IgD-negative memory B cell (primary cell): ENCODE data around the gene NUB1. TPM values are rescaled to one million over a fixed set of nuclear protein-coding genes. Genes with fewer than 3 reads are reported as not detected.

Experiments used
- H3K27ac Mint-ChIP-seq, 3 donors: one replicate each; pipeline ENCODE4 v1.8.0; 2020 to 2022; ENCODE audit warnings: mild to moderate bottlenecking in 3 of 3, mixed read lengths in 3 of 3, moderate library complexity in 1 of 3
- H3K27me3 Mint-ChIP-seq: one replicate; pipeline ENCODE4 v1.8.0; 2021; ENCODE audit warnings: mixed read lengths
- H3K36me3 Mint-ChIP-seq: one replicate; pipeline ENCODE4 v1.8.0; 2020; ENCODE audit warnings: mild to moderate bottlenecking, mixed read lengths
- H3K4me1 Mint-ChIP-seq, 3 donors: one replicate each; pipeline ENCODE4 v1.8.0; 2020 to 2022; ENCODE audit warnings: mixed read lengths in 3 of 3, mild to moderate bottlenecking in 1 of 3
- H3K4me3 Mint-ChIP-seq, 4 donors: one replicate each; pipeline ENCODE4 v1.8.0; 2020 to 2022; ENCODE audit warnings: mild to moderate bottlenecking in 4 of 4, mixed read lengths in 4 of 4, moderate library complexity in 3 of 4
- H3K9me3 Mint-ChIP-seq, 3 donors: one replicate each; pipeline ENCODE4 v1.8.0; 2020 to 2021; ENCODE audit warnings: mixed read lengths in 3 of 3, mild to moderate bottlenecking in 1 of 3
- polyA plus RNA-seq: library from polyadenylated mRNA; unstranded; fragments of 300-500 nt; fragmentation: Illumina TruSeq; gene quantifications from one replicate; pipeline ENCODE4 v1.2.3, GENCODE V29; 2021

The NUB1 gene
- polyA plus RNA-seq, 1 donor from 2014 or later = 82.8 TPM

DNA sequence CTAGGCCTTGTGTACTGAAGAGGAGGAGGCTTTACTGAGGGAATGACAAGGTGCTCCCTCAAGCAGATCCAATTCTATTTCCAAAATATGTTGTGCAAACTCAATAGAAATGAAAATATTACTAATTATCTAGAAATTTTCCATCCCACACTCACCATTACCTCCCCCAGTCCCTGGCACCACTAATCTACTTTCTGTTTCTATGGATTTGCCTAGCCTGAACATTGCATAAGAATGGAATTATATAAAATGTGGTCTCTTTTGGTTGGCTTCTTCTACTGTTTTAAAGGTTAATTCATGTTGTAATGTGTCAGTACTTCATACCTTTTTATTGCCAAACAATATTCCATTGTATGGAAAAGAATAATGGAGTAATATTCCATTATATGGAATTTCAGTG is 18.7 kb upstream of the NUB1 start:
- no peak overlapping the region for H3K27ac Mint-ChIP-seq
- H3K27me3 Mint-ChIP-seq = peaks cover 1% of the 10 kb centered on the region
- H3K4me1 Mint-ChIP-seq = no peaks in the 10 kb centered on the region
- H3K9me3 Mint-ChIP-seq = peaks cover 2 to 13% (median 13%) of the 10 kb centered on the region in 3 donors
- peaks cover 2% of the 10 kb centered on the region for H3K36me3 Mint-ChIP-seq
- peak overlapping the region in 1 of 4 donors; percentile 1 for H3K4me3 Mint-ChIP-seq

DNA sequence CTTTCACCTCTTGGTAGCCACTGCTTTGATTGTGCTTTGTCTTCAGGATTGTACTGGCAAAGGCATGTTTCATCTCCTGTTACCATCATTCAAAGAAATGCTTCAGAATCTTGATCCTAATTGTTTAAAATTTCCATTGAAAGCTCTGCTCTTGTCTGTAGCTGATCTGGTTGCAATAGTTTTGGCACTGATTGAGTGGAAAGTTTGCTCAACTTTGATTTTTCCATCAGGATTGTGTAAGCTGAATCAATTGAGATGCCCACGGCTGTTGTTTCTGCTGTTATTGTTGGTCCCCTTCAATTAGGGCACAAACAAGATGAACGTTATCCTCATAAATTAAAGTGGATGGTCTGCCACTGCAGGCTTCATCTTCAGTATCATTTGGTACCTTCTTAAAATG is 14.6 kb upstream of the NUB1 start:
- no peak overlapping the region for H3K4me3 Mint-ChIP-seq
- H3K36me3 Mint-ChIP-seq = no peaks in the 10 kb centered on the region
- peaks cover 0 to 3% (median 0%) of the 10 kb centered on the region in 3 donors for H3K9me3 Mint-ChIP-seq
- H3K4me1 Mint-ChIP-seq = no peaks in the 10 kb centered on the region
- H3K27me3 Mint-ChIP-seq = peaks cover 1% of the 10 kb centered on the region
- H3K27ac Mint-ChIP-seq = no peak overlapping the region

DNA sequence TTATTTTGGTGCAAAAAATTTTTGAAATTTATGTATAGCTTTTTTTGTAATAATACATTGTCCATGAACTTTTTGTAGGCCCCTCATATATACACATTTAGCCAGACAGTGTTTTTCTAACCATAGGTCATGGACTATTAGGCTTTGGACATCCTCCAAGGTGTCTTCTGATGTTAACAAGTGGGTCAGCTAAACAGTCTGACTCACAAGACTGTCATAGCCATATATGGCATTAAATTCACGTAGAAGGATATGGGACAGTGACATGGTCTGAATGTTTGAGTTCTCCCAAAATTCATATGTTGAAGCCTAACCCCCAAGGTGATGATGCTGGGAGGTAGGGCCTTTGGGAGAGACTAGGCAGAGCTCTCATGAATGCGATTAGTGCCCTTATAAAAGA is 14.0 kb upstream of the NUB1 start:
- Mint-ChIP-seq H3K27ac (no peak overlapping the region), H3K4me1 (no peaks in the 10 kb centered on the region), H3K4me3 (no peak overlapping the region), H3K27me3 (peaks cover 1% of the 10 kb centered on the region), H3K36me3 (no peaks in the 10 kb centered on the region), H3K9me3 (peaks cover 0 to 3% (median 0%) of the 10 kb centered on the region in 3 donors)

DNA sequence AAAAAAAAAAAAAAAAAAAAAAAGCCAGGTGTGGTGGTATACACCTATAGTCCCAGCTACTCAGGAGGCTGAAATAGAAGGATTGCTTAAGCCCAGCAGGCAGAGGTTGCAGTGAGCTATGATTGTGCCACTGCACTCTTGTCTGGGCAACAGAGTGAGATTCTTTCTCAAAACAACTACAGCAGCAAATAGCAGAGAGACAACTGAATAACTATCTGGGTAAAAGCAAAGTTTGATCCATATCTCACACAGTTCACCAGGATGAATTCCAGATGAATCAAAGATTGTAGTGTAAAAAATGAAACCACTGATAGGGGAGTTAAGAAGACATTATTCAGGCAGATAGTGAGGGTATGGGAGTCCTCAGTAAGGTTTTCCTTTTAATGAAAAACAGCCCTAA is 11.4 kb upstream of the NUB1 start:
- no peaks in the 10 kb centered on the region for H3K27me3 Mint-ChIP-seq

DNA sequence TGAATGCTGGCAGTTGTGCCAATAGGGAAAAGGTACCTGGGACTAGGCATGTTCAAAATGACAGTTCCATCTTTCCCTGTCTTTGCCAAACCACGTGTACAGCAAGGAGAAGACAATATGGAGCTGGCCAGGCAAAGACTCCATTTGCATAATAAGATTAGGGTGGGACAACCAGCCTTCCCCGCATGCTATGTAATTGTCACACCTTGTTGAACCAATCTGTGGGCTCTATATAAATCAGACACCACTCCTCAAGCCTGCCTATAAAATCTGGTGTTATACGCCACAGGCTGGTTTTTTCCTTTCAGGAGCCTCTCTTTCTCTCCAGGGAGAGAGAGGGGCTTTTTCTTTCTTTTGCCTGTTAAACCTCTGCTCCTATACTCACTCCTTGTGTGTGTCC is 11.0 kb upstream of the NUB1 start:
- Mint-ChIP-seq H3K4me1 (peaks cover 0 to 2% (median 0%) of the 10 kb centered on the region in 3 donors), H3K27me3 (no peaks in the 10 kb centered on the region), H3K36me3 (no peaks in the 10 kb centered on the region), H3K9me3 (peaks cover 0 to 3% (median 0%) of the 10 kb centered on the region in 3 donors), H3K27ac (no peak overlapping the region), H3K4me3 (no peak overlapping the region)

More for the DNA sequence above, 11.4 kb upstream of the NUB1 start:
- peaks cover 0 to 3% (median 0%) of the 10 kb centered on the region in 3 donors for H3K9me3 Mint-ChIP-seq
- H3K4me3 Mint-ChIP-seq = no peak overlapping the region
- no peaks in the 10 kb centered on the region for H3K36me3 Mint-ChIP-seq
- H3K4me1 Mint-ChIP-seq = peaks cover 0 to 2% (median 0%) of the 10 kb centered on the region in 3 donors
- H3K27ac Mint-ChIP-seq = no peak overlapping the region

DNA sequence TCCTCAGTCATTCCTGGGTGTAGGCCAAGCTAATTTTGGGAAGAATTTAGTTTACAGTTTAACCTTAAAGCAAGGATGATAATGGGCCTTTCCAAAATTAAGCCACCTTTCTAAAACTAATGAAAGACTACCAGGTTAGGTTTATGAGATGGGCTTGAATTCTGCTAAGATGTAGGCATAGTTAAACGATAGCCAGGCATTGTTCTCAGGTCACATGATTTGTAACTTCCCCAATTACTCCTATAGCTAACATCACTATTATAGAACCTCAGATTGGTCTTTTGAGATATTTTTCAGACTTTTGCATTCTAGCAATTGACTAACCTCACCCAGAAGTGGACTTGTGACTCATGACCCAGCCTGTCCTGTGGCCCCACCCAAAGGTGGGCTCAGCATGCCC is 7.0 kb upstream of the NUB1 start:
- H3K27me3 Mint-ChIP-seq = no peaks in the 10 kb centered on the region
- no peaks in the 10 kb centered on the region for H3K36me3 Mint-ChIP-seq
- H3K9me3 Mint-ChIP-seq = peaks cover 0 to 4% (median 0%) of the 10 kb centered on the region in 3 donors
- H3K4me3 Mint-ChIP-seq = no peak overlapping the region
- peaks cover 2 to 11% (median 6%) of the 10 kb centered on the region in 3 donors for H3K4me1 Mint-ChIP-seq
- no peak overlapping the region for H3K27ac Mint-ChIP-seq

DNA sequence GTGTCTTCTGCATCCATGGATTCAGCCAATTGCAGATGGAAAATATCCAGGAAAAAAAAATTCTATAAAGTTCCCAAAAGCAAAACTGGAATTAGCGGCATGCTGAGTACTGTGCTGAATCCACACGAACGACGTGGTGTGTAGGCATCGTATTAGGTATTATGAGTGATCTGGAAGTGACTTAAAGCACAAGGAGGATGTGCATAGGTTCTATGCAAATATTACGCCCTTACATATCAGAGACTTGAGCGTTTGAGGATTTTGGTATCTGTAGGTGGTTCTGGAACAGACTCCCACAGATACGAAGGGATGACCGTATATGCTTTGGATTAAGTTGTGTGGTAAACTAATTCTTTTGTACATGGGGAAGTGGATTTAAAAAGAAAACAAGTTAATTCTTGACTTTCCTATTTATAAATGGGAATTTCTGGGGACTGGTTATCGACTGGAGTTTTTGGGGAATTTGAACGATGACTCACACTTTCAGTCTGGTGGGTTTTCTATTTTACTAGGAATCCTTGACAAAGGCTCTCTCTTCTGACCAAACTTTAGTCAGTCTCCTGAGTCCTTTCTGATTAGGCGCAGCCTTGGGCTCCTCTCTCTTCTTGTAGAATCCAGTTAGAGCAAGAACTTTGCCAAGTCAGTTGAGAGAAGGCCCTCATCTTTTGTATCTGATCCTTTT is 5.4 kb upstream of the NUB1 start:
- Mint-ChIP-seq H3K27me3 (no peaks in the 10 kb centered on the region), H3K27ac (no peak overlapping the region), H3K4me1 (peaks cover 16 to 24% (median 18%) of the 10 kb centered on the region in 3 donors), H3K9me3 (peaks cover 0 to 4% (median 0%) of the 10 kb centered on the region in 3 donors), H3K4me3 (no peak overlapping the region), H3K36me3 (no peaks in the 10 kb centered on the region)

DNA sequence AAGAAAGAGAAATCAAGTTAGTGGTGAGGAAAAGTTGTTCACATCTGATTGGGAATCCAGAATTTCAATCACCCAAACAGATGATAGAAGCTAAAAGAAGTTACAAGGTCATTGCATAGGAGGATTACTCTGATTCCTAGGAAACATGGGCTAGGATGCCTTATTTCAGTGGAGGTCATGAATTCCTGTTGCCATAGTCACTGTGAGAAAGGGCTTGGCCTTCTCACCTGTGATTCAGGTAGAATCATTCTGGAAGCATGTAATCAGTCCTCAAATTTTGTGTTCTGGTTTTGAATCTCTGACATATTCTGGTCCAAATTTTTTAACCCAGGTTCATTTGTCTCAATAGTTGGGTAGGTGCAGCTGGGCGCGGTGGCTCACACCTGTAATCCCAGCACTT is 4.3 kb upstream of the NUB1 start:
- no peaks in the 10 kb centered on the region for H3K27me3 Mint-ChIP-seq

DNA sequence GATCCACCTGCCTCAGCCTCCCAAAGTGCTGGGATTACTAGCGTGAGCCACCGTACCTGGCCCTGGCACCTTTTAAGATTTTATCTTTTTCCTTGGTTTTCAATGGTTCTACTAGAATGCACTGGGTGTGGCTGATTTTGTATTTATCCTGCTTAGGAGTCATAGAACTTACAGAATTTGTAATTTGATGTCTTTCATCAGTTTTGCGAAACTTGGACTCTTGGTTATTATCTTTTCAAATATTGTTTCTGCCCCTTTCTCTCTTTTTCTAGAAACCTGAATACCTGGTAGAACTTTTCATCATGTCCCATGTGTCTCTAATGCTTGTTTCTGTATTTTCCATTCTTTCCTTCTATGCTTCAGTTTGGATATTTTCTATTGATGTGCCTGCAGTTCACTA is 2.8 kb upstream of the NUB1 start:
- Mint-ChIP-seq H3K4me3 (peak overlapping the region in 1 of 4 donors; percentile 96), H3K27me3 (no peaks in the 10 kb centered on the region), H3K27ac (no peak overlapping the region), H3K9me3 (peaks cover 0 to 4% (median 0%) of the 10 kb centered on the region in 3 donors), H3K4me1 (peaks cover 22 to 24% (median 22%) of the 10 kb centered on the region in 3 donors), H3K36me3 (no peaks in the 10 kb centered on the region)

More for the DNA sequence above, 4.3 kb upstream of the NUB1 start:
- Mint-ChIP-seq H3K4me3 (no peak overlapping the region), H3K9me3 (peaks cover 0 to 4% (median 0%) of the 10 kb centered on the region in 3 donors), H3K27ac (no peak overlapping the region), H3K36me3 (no peaks in the 10 kb centered on the region), H3K4me1 (peaks cover 18 to 24% (median 19%) of the 10 kb centered on the region in 3 donors)

DNA sequence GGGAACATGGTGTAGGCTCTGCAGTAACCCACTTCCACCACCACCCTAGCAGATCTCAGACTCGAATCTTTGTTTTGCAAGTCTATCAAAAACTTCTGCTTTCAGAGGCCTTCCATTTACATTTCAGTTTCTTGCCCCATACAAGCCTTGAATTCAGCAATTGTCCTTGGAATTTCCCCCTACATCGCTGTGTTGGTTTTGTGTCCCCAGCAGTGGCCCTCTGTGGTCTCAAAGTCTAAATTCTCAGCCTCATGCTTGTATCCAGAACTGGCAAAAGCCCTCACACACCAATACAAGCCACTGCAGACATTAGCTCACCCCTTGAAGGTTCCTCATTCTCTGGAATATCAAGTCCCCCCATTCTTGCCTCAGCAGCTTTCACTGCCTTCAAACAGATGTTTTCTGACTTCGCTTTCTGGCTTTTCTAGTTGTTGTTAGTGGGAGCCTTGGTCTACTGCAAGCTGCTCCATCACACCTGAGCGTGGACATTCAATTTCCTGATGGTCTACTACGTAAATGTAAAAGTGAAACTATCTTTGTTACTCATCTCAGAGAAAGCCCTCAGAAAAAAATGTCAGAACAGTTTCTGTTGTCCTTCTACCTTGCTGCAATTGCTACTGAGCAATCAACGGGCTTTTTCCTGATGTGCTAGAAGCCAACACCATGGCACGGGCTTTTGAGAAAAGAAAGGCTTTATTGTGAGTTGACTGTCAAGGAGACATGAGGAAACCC is 1.8 kb upstream of the NUB1 start:
- peaks cover 0 to 4% (median 0%) of the 10 kb centered on the region in 3 donors for H3K9me3 Mint-ChIP-seq
- H3K27me3 Mint-ChIP-seq = no peaks in the 10 kb centered on the region
- H3K4me3 Mint-ChIP-seq = peak overlapping the region; percentile 40 to 96 (median 72)
- H3K27ac Mint-ChIP-seq = peak overlapping the region; percentile 86 to 95 (median 94)
- no peaks in the 10 kb centered on the region for H3K36me3 Mint-ChIP-seq
- peaks cover 22% of the 10 kb centered on the region in 3 donors for H3K4me1 Mint-ChIP-seq

DNA sequence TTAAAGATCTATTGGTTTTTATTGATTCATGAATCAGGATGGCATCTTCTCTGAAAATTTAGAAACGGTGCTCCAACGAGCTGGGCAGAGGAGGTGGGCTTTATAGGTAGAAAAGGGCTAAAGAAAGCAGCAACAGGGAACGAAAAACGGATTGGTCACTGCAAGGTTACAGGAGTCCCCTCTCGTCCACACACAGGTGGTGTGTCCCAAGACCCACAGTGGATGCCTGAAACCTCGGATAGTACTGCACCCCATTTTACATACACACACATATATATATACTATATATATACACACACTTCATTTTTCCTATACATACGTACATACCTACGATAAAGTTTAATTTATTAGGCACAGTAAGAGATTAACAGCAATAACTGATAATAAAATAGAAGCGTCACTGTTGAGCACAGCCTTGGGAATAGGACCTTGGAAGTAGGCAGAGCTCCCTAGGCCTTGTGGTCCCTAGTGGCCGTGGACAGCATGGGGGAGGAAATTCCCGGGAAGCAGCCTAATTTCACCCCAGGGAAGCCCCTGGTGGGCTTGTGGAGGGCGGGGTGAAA is 737 bp upstream of the NUB1 start:
- H3K27ac Mint-ChIP-seq = peak overlapping the region; percentile 86 to 95 (median 94)
- peak overlapping the region; percentile 72 to 96 (median 92) for H3K4me3 Mint-ChIP-seq
- H3K27me3 Mint-ChIP-seq = no peaks in the 10 kb centered on the region
- peaks cover 23 to 27% (median 27%) of the 10 kb centered on the region in 3 donors for H3K4me1 Mint-ChIP-seq
- H3K9me3 Mint-ChIP-seq = peaks cover 0 to 4% (median 0%) of the 10 kb centered on the region in 3 donors
- H3K36me3 Mint-ChIP-seq = no peaks in the 10 kb centered on the region

DNA sequence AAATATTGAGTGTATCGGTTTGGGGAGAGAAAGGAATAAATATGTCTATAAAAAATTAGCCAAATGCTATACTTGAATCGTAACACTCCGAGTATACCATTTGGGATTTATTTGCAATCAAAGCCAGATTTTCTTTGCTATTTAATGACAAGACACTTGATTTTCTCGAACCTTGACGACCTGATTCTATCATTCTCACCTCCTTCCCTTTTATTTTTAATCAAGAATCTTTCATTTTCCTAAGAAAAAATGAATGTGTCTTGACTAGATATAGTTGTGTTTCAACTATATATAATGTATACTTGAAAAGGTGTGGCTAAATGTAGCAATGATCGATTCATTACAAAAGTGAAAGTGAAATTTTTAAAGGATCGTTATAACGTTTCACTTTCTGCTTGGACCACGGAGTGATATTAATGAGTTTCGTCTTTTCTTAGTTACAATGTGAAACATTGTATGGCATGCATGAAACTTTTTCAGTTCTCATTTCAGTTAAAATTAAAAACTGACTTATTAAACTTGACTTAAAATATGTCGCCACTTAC is 562 bp downstream of the NUB1 start:
- peaks cover 0 to 4% (median 0%) of the 10 kb centered on the region in 3 donors for H3K9me3 Mint-ChIP-seq
- no peaks in the 10 kb centered on the region for H3K27me3 Mint-ChIP-seq
- peaks cover 17 to 28% (median 26%) of the 10 kb centered on the region in 3 donors for H3K4me1 Mint-ChIP-seq

DNA sequence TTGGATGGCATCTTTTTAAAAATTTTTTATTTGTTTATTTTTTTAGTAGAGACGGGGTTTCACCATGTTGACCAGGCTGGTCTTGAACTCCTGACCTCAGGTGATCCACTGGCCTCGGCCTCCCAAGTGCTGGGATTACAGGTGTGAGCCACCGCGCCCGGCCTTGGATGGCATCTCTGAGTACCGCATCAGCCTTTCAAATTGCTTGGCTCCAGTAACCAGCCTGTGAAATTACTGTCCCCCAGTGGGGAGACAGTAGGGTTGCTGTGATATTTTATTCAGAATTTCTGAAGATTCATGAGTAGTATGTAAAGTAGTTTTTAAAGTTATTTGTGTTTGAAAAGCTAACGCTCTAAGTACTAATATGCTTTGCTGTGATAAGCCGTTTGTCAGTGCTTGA is 1.2 kb downstream of the NUB1 start:
- Mint-ChIP-seq H3K27ac (peak overlapping the region; percentile 86 to 94 (median 93)), H3K9me3 (peaks cover 0 to 4% (median 0%) of the 10 kb centered on the region in 3 donors), H3K4me1 (peaks cover 17 to 28% (median 28%) of the 10 kb centered on the region in 3 donors), H3K4me3 (peak overlapping the region; percentile 84 to 96 (median 95)), H3K36me3 (no peaks in the 10 kb centered on the region), H3K27me3 (no peaks in the 10 kb centered on the region)

More for the DNA sequence above, 562 bp downstream of the NUB1 start:
- H3K36me3 Mint-ChIP-seq = no peaks in the 10 kb centered on the region
- H3K4me3 Mint-ChIP-seq = peak overlapping the region; percentile 84 to 96 (median 95)
- H3K27ac Mint-ChIP-seq = peak overlapping the region; percentile 86 to 94 (median 93)

DNA sequence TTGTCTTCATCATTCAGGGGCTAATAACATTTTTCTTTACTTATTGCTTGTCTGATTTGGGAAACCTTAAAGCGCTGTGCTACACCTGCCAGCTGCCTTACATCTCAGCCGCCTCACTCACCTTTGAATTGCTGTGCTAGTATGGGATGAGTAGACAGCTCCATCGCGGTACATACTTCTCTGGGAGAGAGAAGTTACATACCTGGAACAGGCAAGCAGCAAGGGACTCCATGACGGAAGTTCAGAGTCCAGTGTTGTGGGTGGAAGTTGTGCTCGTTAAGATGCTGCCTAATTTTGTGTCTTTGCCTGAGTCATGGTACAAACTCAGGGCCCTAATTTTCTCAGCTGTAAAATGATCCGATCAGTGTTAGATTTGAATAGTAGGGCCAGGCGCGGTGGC is 1.9 kb downstream of the NUB1 start:
- no peaks in the 10 kb centered on the region for H3K27me3 Mint-ChIP-seq
- peaks cover 20 to 31% (median 30%) of the 10 kb centered on the region in 3 donors for H3K4me1 Mint-ChIP-seq
- H3K36me3 Mint-ChIP-seq = no peaks in the 10 kb centered on the region
- peak overlapping the region in 1 of 3 donors; percentile 16 for H3K27ac Mint-ChIP-seq
- H3K4me3 Mint-ChIP-seq = peak overlapping the region in 3 of 4 donors; percentile 28 to 96 (median 50)
- peaks cover 0 to 4% (median 0%) of the 10 kb centered on the region in 3 donors for H3K9me3 Mint-ChIP-seq
